GM21723 (cell line): ENCODE results near the gene PPIB.

Source experiments
- ATAC-seq: cut with Tn5 transposase; IDR thresholded peaks from one replicate; pipeline ENCODE4 v1.9.1; 2021; ENCODE audit warnings: mild to moderate bottlenecking, moderate library complexity; ENCODE audit not compliant: unreplicated experiment

PPIB gene

GRCh38 chr15:64158363-64159134 lies 4.3 kb downstream of the PPIB start:
- no peak for ATAC-seq

- ATAC-seq: no peak
These were observed 5.2 kb downstream of the PPIB start for GRCh38 chr15:64157599-64158125.

- ATAC-seq: no peak
These were observed 6.0 kb downstream of the PPIB start for GRCh38 chr15:64156652-64157331.

- no peak for ATAC-seq
These were observed 6.8 kb downstream of the PPIB start for GRCh38 chr15:64155802-64156651.

GRCh38 chr15:64153480-64154367 lies 9.1 kb downstream of the PPIB start:
- peak; percentile 59 for ATAC-seq

GRCh38 chr15:64152507-64153387 lies 10.1 kb downstream of the PPIB start:
- peak; percentile 17 for ATAC-seq

GRCh38 chr15:64151727-64152506 lies 10.9 kb downstream of the PPIB start, which contains the start of gene SNX22:
Gene SNX22 (plus strand): TSS chr15:64151731. CDS start chr15:64151776, 45 bp downstream.
- ATAC-seq: peak; percentile 21

GRCh38 chr15:64149893-64150578 lies 12.8 kb downstream of the PPIB start:
- no peak for ATAC-seq

- no peak for ATAC-seq
These were observed 13.4 kb downstream of the PPIB start for GRCh38 chr15:64149424-64149823.

GRCh38 chr15:64148581-64148980 lies 14.2 kb downstream of the PPIB start:
- no peak for ATAC-seq

GRCh38 chr15:64148168-64148567 lies 14.7 kb downstream of the PPIB start:
- no peak for ATAC-seq

GRCh38 chr15:64146885-64147681 lies 15.7 kb downstream of the PPIB start:
- ATAC-seq: no peak

- ATAC-seq: no peak
These were observed 16.3 kb downstream of the PPIB start for GRCh38 chr15:64146520-64146884.

GRCh38 chr15:64146041-64146440 lies 16.8 kb downstream of the PPIB start:
- no peak for ATAC-seq

GRCh38 chr15:64144565-64145281 lies 18.1 kb downstream of the PPIB start:
- ATAC-seq: peak; percentile 63

GRCh38 chr15:64144192-64144564 lies 18.6 kb downstream of the PPIB start:
- no peak for ATAC-seq
